HG03457 (cell line): Measurements from ENCODE around the gene AXDND1.
"Not testable (repeated sequence)": the region's sequence is repeated elsewhere in the genome, so short reads cannot be mapped to it uniquely, and the experiment has no call there.

Source experiments
- ATAC-seq: cut with Tn5 transposase; IDR thresholded peaks from one replicate; pipeline ENCODE4 v1.9.1; 2021; ENCODE audit warnings: moderate number of reproducible peaks; ENCODE audit not compliant: unreplicated experiment

AXDND1 gene

DNA sequence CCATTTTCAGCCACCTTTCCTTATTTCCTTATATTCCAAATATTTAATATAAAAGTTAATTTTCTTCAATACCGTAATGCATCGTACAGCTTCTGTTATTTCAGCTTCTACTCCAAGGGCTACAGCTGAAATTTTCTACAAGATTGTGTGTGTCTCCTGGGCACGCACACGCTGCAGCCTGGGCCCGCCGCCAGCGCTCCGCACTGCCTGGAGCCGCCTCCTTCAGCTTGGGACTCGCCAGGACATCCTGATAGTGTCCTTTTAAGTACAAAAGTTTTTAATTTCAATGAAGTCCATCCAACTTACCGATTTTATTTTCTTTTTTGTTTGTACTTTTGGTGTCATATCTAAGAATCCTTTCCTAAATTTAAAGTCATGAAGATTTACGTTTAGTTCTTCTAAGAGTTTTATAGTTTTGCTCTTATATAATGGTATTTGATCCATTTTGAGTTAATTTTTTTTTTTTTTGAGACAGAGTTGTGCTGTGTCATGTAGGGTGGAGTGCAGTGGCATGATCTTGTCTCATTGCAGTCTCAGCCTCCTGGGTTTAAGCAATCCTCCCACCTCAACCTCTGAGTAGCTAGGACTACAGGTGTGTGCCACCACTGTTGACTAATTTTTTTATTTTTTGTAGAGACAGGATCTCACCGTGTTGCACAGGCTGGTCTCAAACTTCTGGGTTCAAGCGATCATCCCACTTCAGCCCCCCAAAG, 82.8 kb downstream of the AXDND1 start:
- no peak for ATAC-seq

DNA sequence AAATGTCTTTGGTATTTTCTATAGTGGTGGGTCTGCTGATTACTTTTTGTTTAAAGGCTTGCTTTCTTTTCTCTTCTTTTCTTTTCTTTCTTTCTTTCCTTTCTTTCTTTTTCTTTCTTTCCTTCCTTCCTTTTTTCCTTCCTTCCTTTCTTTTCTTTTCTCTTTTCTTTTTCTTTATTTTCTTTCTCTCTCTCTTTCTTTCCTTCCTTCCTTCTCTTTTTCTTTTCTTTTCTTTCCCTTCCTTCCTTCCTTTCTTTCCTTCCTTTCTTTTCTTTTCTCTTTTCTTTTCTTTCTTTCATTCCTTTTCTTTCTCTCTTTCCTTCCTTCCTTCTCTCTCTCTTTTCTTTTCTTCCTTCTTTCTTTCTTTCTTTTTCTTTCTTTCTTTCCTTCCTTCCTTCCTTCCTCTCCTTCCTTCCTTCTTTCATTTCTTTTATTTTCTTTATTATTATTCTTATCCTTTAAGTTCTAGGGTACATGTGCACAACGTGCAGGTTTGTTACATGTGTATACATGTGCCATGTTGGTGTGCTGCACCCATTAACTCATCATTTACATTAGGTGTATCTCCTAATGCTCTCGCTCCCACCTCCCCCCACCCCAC, 93.9 kb downstream of the AXDND1 start:
- not testable (repeated sequence) for ATAC-seq

DNA sequence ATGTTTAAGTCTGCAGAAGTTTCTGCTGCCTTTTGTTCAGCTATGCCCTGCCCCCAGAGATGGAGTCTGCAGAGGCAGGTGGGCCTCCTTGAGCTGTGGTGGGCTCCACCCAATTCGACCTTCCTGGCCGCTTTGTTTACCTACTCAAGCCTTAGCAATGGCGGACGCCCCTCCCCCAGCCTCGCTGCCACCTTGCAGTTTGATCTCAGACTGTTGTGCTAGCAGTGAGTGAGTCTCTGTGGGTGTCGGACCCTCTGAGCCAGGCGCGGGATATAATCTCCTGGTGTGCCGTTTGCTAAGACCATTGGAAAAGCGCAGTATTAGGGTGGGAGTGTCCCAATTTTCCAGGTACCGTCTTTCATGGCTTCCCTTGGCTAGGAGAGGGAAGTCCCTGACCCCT, 99.9 kb downstream of the AXDND1 start:
- not testable (repeated sequence) for ATAC-seq

DNA sequence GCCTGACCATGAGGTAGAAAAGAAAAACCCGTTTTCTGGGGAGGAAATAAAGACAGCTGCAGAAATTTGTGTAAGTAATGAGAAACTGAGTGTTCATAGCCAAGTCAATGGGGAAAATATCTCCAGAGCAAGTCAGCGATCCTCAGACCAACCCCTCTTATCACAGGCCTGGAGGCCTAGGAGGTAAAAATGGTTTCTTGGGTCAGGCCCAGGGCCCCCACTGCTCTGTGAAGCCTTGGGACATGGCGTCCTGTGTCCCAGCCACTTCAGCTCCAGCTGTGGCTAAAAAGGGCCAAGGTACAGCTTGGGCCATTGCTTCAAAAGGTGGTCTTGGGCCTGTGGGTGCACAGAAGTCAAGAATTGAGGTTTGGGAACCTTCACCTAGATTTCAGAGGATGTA, 108.9 kb downstream of the AXDND1 start:
- ATAC-seq = no peak

DNA sequence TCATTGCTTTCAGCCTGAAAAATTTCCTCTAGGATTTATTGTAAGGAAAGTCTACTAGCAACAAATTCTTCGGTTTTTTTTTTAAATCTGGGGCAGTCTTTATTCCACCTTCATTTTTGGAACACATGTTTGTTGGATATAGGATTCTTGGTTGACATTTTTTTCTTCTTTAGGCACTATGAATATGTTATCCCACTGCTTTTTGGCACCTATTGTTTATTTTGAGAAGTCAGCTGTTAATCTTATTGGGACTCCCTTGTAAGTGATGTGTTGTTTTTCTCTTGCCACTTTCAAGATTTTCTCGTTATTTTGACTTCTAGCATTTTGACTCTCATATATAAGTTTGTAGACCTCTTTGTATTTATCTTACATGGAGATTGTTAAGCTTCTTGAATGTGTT, 110.7 kb downstream of the AXDND1 start:
- ATAC-seq = no peak

DNA sequence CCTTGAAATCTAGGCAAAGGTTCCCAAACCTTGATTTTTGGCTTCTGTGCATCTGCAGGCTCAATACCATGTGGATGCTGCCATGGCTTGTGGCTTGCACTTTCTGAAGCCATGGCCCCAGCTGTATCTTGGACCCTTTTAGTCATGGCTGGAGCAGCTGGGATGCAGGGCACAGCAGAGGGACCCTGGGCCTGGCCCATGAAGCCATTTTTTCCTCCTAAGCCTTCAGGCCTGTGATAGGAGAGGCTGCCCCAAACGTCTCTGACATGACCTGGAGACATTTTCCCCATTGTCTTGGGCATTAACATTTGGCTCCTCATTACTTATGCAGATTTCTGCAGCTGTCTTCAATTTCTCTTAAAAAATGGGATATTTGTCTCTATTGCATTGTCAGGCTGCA, 112.6 kb downstream of the AXDND1 start:
- no peak for ATAC-seq

DNA sequence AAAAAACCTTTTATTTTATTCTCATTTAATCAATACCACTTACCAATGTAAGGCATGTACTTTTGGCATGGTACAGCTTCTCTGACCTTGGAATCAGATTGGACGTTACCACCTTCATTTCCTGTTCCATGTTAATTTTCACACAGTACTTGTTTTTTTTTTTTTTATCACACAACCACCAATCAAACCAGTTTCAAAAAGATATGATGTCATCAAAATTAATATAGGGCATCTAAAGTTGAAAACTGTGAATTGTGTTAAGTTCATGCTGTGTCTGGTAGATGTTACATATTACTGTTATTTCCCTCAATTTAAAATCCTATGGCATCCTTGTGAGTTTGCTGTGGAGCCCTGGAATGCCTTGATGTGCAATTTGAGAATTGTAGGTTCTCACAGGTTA, 124.8 kb downstream of the AXDND1 start:
- no peak for ATAC-seq

DNA sequence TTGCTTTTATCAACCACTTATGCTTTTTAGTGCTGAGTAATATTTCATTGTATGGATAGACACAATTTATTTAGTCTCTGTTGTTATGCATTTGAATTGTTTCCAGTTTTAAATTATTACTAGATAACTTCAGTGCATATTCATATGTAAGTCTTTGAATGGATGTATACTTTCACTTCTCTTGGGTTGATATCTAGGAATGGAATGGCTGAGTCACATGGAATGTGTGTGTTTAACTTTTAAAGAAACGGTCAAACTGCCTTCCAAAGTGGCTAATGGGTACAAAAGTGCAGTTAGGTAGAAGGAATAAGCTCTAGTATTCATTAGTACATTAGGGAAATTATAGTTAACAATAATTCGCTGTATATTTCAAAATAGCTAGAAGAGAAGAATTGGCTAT, 127.6 kb downstream of the AXDND1 start:
- no peak for ATAC-seq

DNA sequence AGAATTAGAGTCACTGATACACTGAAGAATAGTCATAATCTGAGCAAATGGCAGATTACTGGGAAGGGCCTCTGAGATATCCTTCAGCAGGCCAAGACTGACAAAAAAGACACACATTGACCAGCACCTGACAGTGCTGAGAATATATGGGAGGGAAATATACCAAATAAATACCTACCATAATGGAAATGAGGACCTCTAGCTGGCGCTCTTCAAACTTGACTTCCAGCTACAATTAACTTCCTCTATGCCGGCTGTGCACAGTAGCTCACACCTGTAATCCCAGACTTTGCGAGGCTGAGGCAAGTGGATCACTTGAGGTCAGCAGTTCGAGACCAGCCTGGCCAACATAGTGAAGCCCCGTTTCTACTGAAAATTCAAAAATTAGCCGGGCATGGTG, 140.4 kb downstream of the AXDND1 start:
- ATAC-seq = no peak

DNA sequence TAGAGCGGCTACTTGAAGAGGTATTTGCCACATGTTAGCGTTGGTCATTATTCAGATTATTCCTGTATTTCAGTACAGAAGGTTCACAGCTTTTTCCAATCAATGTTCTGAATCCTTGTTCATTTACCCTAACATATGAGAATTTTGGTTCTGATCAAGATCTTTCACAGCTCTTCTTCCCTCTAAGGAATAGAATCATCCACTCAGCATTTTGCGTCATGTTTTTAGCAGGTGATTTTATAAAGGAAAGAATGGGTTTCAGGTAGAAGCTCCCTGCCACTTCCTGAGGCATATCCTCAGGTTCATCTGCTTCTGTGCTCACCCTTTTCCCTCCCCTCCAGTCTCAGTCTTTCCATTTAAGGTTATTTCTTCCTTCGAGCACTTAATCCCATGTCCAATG, 143.6 kb downstream of the AXDND1 start:
- ATAC-seq = no peak

DNA sequence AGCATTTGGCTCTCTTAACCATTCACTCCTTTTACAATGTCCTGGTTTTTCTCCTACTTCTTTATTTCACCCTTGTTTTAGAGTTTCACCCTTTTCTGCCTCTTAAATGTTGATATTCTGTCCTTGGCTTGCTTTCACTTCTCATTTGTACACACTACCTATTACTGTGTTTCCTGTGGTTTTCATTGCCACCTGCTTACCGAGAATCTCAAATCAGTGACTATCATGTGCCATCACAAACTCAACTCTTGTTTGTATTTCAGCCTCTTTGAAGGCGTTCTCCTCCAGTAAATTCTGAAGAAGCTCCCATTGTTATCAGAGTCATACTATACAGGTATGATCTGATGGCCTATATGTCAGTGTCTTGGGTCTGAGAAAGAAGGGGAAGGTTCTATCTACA, 144.3 kb downstream of the AXDND1 start:
- no peak for ATAC-seq

DNA sequence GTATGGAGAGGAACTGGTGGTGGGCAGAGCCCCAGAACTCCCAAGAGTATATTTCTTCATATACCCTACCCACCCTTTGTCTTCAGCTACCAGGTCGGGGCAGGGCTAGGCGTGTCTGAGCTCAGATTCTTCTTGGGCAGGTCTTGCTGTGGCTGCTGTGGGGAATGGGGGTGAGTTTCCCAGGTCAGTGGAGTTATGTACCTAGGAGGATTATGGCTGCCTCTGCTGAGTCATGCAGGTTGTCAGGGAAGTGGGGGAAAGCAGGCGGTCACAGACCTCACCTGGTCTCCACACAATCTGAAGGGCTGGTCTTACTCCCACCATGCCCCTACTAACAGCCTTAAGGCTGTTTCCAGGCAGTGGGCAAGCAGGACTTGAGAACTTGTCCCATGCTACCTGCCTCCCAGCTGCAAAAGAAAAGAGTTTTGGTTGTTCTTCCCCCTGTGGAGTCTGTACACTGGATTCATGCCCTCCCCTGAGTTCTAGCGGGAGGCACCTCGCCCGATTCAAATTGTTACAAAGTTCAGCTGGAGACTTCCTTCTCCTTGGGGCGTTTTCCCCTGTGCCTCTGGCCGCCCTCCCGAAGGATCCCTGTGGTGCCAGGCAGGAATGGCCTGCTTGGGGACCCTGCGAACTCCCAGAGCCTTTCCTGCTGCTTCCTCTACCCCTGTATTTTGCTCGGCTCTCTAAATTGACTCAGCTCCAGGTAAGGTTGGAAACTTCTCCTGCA, 151.4 kb downstream of the AXDND1 start:
- ATAC-seq = no peak

DNA sequence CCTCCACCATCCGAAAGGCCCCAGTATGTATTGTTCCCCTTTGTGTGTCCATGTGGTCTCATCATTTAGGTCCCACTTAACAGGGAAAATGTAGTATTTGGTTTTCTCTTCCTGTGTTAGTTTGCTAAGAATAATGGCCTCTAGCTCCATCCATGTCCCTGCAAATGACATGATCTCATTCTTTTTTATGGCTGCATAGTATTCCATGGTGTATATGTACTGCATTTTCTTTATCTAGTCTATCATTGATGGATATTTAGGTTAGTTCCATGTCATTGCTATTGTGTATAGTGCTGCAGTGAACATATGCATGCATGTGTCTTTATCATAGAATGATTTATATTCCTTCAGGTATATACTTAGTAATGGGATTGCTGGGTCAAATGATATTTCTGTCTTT, 152.8 kb downstream of the AXDND1 start:
- not testable (repeated sequence) for ATAC-seq

DNA sequence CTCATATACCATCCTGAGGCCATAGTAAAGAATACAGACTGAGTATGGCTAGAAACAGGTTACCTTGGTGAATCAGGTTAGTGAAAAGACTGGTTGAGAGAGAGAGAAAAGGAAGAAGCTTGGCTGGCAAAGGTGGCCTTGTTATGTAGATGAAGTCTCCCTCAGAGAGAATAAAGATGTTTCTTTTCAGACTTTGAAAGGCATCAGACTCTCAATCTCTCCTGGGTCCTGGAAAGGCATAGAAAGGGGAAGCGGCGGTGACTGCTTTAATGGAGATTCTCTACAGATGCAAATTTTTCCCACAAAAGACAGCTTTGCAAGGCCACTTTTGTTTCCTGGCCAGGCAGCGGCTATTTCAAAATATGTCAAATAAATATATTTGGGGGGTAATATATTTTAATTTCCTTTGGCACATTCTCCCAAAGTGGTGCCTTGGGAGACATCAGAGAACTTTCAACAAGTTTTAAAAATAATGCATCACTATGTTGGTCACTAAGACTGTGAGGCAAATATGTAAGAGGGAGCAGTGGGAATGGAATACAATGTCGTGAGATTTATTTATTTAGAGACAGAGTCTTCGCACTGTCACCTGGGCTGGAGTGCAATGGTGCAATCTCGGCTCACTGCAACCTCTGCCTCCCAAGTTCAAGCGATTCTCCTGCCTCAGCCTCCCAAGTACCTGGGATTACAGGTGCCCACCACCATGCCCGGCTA, 163.9 kb downstream of the AXDND1 start:
- ATAC-seq = no peak

DNA sequence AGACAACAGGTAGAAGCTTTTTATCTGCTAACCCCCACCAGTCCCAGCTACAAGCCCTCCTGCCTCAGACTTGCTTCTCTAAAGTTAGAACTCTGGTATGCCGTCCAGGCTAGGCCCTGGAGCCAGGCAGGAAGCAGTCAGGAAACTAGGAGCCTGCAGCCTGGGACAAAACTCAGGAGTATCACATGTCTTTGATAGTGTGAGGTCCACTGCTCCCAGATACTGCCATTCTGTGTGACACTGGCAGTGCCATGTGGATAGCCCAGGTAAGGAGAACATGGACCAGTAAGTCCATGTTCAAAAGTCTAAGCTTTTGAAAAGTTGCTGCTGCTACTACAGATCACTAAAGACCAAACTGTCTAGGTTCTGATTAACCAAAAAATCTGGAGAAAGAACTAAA, 164.6 kb downstream of the AXDND1 start:
- no peak for ATAC-seq

DNA sequence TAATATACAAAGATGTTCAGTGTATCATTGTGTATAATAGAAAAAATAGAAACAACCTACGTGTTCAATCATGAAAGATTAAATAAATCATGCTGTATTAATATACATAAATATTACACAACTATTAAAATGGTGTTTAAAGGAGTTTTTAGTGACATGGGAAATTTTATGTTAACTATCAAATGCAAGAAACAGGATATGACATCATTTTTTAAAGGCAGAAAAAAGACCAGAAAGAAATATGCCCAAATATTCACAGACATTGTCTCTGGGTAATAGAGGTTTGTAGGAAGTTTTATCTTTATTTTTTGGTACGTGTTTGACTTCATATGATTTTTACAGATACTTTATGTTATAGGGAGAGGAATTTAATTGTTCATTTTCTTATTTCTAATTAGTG, 176.0 kb downstream of the AXDND1 start:
- no peak for ATAC-seq

DNA sequence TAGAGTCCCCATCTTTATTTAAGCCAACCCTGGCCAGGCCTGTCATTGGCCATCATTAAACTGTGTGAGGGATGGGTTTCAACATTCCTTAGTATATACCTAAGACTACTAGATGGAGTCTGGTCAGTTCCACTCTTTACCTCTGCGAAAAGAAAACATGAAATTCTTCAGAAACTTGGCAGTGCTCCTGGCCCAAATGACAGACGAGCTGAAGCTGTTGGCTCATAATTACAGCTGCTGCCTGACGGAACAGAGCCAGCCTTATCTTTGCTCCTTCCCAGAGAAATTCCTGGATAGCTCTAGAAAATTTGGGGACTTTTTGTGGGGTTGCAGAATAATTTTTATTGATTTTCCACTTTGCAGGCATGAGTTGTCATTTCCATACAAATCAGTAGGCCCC, 179.6 kb downstream of the AXDND1 start:
- no peak for ATAC-seq

DNA sequence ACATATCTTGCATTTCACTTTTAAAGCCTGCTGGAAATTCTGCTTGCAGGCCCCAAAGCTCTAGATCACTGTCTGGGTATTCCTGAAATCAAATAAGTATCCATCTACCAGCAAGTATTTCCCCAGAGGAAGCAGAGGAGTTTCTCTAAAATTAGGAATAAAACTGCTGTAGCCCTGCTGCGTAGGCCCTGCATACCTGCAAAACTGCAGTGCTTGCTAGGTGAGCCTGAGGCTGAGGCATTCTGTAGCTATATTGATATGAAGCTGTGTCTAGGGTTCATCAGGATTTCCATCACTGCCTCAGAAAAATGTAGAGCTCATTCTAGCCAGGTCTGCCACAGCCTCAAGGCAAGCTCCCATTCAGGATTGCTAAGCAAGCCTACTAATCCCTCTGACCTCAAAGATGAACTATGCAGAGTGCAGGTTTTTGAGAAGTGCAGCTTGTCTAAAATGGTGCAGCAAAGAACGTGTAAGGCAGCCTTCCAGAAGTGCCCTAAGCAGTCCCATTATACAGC, 181.3 kb downstream of the AXDND1 start:
- ATAC-seq = no peak

DNA sequence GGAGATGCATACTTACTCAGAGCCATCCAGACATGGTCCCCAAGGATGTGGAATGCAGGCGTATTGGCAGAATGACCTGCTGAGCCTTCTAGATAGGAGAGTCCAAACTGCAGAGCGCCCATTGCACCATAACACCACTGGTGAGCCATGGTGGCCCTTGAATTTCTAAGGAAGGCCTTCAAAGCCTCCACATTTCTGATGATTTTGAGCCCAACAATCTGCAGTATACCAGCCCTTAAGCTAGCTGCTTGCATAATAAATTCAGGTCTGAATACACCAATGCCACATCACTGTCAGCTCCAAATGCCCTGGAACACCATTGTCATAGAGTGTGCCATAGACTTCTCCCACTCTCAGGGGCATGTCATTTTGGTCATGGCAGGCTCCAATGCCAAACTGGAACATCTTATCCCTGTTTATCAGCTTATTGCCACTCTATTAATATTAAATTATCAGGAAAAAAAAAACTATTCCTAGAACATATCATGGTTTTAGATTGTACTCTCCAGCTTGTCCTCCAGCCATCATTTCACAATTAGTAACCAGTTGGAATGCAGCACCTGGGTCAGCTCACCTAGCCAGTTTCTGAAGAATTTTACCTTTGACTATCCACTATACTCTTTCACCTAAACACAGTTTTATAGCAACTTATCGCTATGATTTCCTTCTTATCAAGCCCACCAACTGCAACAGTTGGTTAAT, 183.0 kb downstream of the AXDND1 start:
- ATAC-seq = no peak

DNA sequence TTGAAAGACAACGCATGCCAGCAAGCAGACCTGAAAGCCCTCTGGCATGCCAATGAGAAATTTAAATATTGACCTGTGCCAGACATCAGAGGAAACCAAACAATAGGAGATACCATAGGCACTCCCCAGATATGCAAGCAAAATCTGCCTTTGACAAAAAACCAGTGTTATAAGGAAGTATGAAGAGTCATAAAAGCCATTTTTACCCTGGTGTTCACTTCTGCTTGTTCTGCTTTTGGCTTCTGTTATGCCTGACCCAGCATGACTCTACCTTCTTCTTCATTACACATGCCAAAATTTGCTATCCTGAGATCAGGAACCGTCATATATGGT, 183.6 kb downstream of the AXDND1 start:
- no peak for ATAC-seq
